Endothelial cell of umbilical vein (primary cell): ENCODE measurements around the gene ACOD1. TPM values are rescaled to one million over a fixed set of nuclear protein-coding genes. Genes with fewer than 3 reads are reported as not detected.

Experiments used
- BruUV-seq: library from RNA; stranded (reverse); fragments of 400-500 nt; replicated peaks from 2 replicates; lab custom pipeline; 2021; lab: Mats Ljungman, UMichigan
- CTCF ChIA-PET: fragments of 300-600, 350-600 bp; sonication (Branson Sonifier 250); formaldehyde crosslinking; loops from one replicate; lab custom pipeline; 2021; ENCODE audit warnings: antibody characterized with exemption, inconsistent platforms; lab: Charles Lee
- POLR2A ChIA-PET: fragments of 300-600, 350-600 bp; sonication (Branson Sonifier 250); formaldehyde crosslinking; loops from one replicate; lab custom pipeline; 2021; ENCODE audit warnings: antibody characterized with exemption, inconsistent platforms; lab: Charles Lee
- DNase-seq: peaks from one replicate; pipeline ENCODE4 v3.0.0-alpha.2; 2011; ENCODE audit warnings: low read depth, low spot score
- FAIRE-seq: peaks from 2 replicates; lab custom pipeline; 2011; peaks lifted over from hg19 to GRCh38; lab: Jason Lieb, UNC
- H2AFZ ChIP-seq: 2 replicates; pipeline ENCODE4 v1.6.0; 2012; ENCODE audit warnings: low read depth, low read length, control low read depth, inconsistent platforms
- H3K27ac ChIP-seq: 2 replicates; pipeline ENCODE4 v1.5.1; 2011; ENCODE audit warnings: low read depth, mild to moderate bottlenecking, control low read depth, low read length, moderate library complexity; ENCODE audit not compliant: insufficient read depth
- H3K27me3 ChIP-seq, 2 experiments: 2 replicates each; pipeline versions ENCODE4 v1.6.0 to v1.6.1; 2011; ENCODE audit warnings: low read length in 2 of 2, mixed read lengths in 1 of 2; ENCODE audit not compliant: control insufficient read depth in 2 of 2, insufficient read depth in 2 of 2
- H3K36me3 ChIP-seq, 2 experiments: 2 replicates in 1 of 2; 3 replicates in 1 of 2; pipeline ENCODE4 v1.5.1; 2011; ENCODE audit warnings: low read length in 2 of 2, mild to moderate bottlenecking in 1 of 2, moderate library complexity in 1 of 2; ENCODE audit not compliant: control insufficient read depth in 2 of 2, insufficient read depth in 2 of 2; ENCODE audit errors: extremely low read depth in 1 of 2
- H3K4me1 ChIP-seq: 3 replicates; pipeline ENCODE4 v1.5.1; 2011; ENCODE audit warnings: mild to moderate bottlenecking, low read length; ENCODE audit not compliant: control insufficient read depth, insufficient read depth; ENCODE audit errors: extremely low read depth
- H3K4me2 ChIP-seq: 2 replicates; pipeline ENCODE4 v1.6.1; 2011; ENCODE audit warnings: low read length, control low read depth, mixed read lengths; ENCODE audit not compliant: insufficient read depth
- H3K4me3 ChIP-seq, 3 experiments: fragments of 200-600 bp in 1 of 3; sonication (generic), shearing (Covaris generic) in 1 of 3; replicated peaks in 1 of 3; 2 replicates each; pipeline ENCODE4 v1.5.1; 2011 to 2016; ENCODE audit warnings: control low read depth in 3 of 3, low read length in 3 of 3, mild to moderate bottlenecking in 2 of 3, inconsistent platforms in 1 of 3, low read depth in 1 of 3, moderate library complexity in 1 of 3; ENCODE audit not compliant: insufficient read depth in 1 of 3
- H3K79me2 ChIP-seq: 2 replicates; pipeline ENCODE4 v1.6.0; 2012; ENCODE audit warnings: low read length, inconsistent platforms; ENCODE audit not compliant: control insufficient read depth, insufficient read depth
- H3K9ac ChIP-seq: replicated peaks from 2 replicates; pipeline ENCODE3; 2011; ENCODE audit warnings: low read length, control low read depth; ENCODE audit not compliant: insufficient read depth; ENCODE audit errors: extremely low read depth
- H3K9me1 ChIP-seq: replicated peaks from 3 replicates; pipeline ENCODE4 v1.6.0; 2011; ENCODE audit warnings: mild to moderate bottlenecking, low read length; ENCODE audit not compliant: control insufficient read depth, insufficient read depth; ENCODE audit errors: extremely low read depth
- H3K9me3 ChIP-seq: replicated peaks from 2 replicates; pipeline ENCODE4 v1.5.1; 2012; ENCODE audit warnings: low read length, inconsistent platforms; ENCODE audit not compliant: control insufficient read depth, insufficient read depth
- H4K20me1 ChIP-seq: replicated peaks from 2 replicates; pipeline ENCODE3; 2011; ENCODE audit warnings: mild to moderate bottlenecking, low read length; ENCODE audit not compliant: control insufficient read depth, insufficient read depth; ENCODE audit errors: extremely low read depth
- CTCF ChIP-seq, 2 donors: IDR thresholded peaks; 1 replicate in 1 of 2; 2 replicates in 1 of 2; pipeline ENCODE4 v1.5.1; 2011; ENCODE audit warnings: low read length in 2 of 2, mild to moderate bottlenecking in 2 of 2, moderate library complexity in 2 of 2, control low read depth in 1 of 2, inconsistent platforms in 1 of 2, low read depth in 1 of 2; ENCODE audit not compliant: insufficient read depth in 1 of 2; ENCODE audit errors: extremely low read depth in 1 of 2
- EZH2 ChIP-seq: IDR thresholded peaks from 2 replicates; pipeline ENCODE4 v1.6.1; 2012; ENCODE audit warnings: borderline replicate concordance, low read depth, mild to moderate bottlenecking, moderate library complexity, low read length, inconsistent platforms; ENCODE audit not compliant: severe bottlenecking
- FOS ChIP-seq: IDR thresholded peaks from 2 replicates; pipeline ENCODE4 v1.6.1; 2011; ENCODE audit warnings: mild to moderate bottlenecking, low read length, moderate library complexity, borderline replicate concordance; ENCODE audit not compliant: insufficient read depth
- GATA2 ChIP-seq: IDR thresholded peaks from 2 replicates; pipeline ENCODE4 v1.7.0; 2011; ENCODE audit warnings: low read depth, mild to moderate bottlenecking, moderate library complexity, mixed read lengths, low read length; ENCODE audit not compliant: insufficient read length, insufficient read depth
- JUN ChIP-seq: IDR thresholded peaks from 2 replicates; pipeline ENCODE4 v1.6.1; 2011; ENCODE audit warnings: borderline replicate concordance, low read depth; ENCODE audit not compliant: insufficient read length, insufficient read depth
- MAX ChIP-seq: IDR thresholded peaks from 2 replicates; pipeline ENCODE4 v1.6.1; 2011; ENCODE audit not compliant: insufficient read depth, insufficient read length
- MYC ChIP-seq: IDR thresholded peaks from one replicate; pipeline ENCODE4 v1.6.1; 2011; ENCODE audit warnings: mild to moderate bottlenecking, low read depth, low read length
- POLR2A ChIP-seq: IDR thresholded peaks from 2 replicates; pipeline ENCODE4 v1.6.1; 2012; ENCODE audit warnings: low read depth, mild to moderate bottlenecking, control low read depth, low read length
- POLR2AphosphoS5 ChIP-seq: IDR thresholded peaks from 2 replicates; pipeline ENCODE4 v1.6.1; 2012; ENCODE audit warnings: low read depth, mild to moderate bottlenecking, control low read depth, low read length, moderate library complexity; ENCODE audit not compliant: insufficient read depth
- dilution Hi-C: fragments of 300-500 bp; cut with MboI; formaldehyde crosslinking; loops from one replicate; pipeline ENCODE4 v1.15.0; 2019; ENCODE audit warnings: low sequenced_read_pairs; ENCODE audit not compliant: extremely low pct_ligation_motif_present
- intact Hi-C: fragments of 100-400 bp; cut with micrococcal nuclease; formaldehyde crosslinking; loops from one replicate; pipeline ENCODE4 v1.10.0; 2022
- polyA plus RNA-seq, 4 experiments: library from polyadenylated mRNA; depleted of rRNA in 3 of 4; stranded (reverse) in 3 of 4; unstranded in 1 of 4; fragments of >200 nt; gene quantifications; 2 replicates each; pipeline versions ENCODE4 v1.2.1 to v1.2.3, GENCODE V29; 2011 to 2012; ENCODE audit warnings: missing spikeins in 1 of 4
- total RNA-seq: library from RNA; stranded (reverse); gene quantifications from 2 replicates; pipeline ENCODE4 v1.2.3, GENCODE V29; 2021

ACOD1 gene
- total and polyA plus RNA-seq, 2 donors (not counting 3 experiments of a cell fraction or from before 2014, with no cell fraction given), result not detected

GRCh38 chr13:76955661-76956060 lies 7.3 kb downstream of the ACOD1 start:
- FAIRE-seq, result no peak
- Histone ChIP-seq H3K9me3 (no peaks in the 10 kb centered on the region), H3K9ac (no peak overlapping the region), H4K20me1 (no peaks in the 10 kb centered on the region), H3K79me2 (no peaks in the 10 kb centered on the region), H3K36me3 (no peaks in the 10 kb centered on the region), H3K4me2 (no peak overlapping the region), H3K9me1 (no peaks in the 10 kb centered on the region), H3K4me1 (no peaks in the 10 kb centered on the region), H2AFZ (no peak overlapping the region), H3K4me3 (no peak overlapping the region), H3K27me3 (peaks cover 0 to 3% of the 10 kb centered on the region in 2 experiments), H3K27ac (no peak overlapping the region)
- TF ChIP-seq POLR2A (no peak), CTCF (IDR thresholded peaks at IDR 0.05; ENCODE audit: extremely low read depth in 1 of 2, insufficient read depth in 1 of 2, low read depth in 1 of 2, low read length in 2 of 2) (no peak), EZH2 (no peak), MYC (no peak), FOS (no peak), JUN (no peak), GATA2 (no peak), POLR2AphosphoS5 (no peak), MAX (no peak)
- dilution Hi-C loops, result no loop called here
- ChIA-PET CTCF (interaction anchor here (1.1 to 1.4 kb wide), 2 partner anchors 52 to 1079 kb away, joined by 3 read pairs; no protein-coding TSS in a partner anchor), POLR2A (no interaction called here)
- intact Hi-C loops, result no loop called here
- no TSS peak for BruUV-seq
- no peak for DNase-seq
